ENCODE results near the gene DDX51. TPM values are rescaled to one million over a fixed set of nuclear protein-coding genes. Genes with fewer than 3 reads are reported as not detected.

DDX51 gene
- total RNA-seq, 3 donors from 2014 or later (not counting 1 experiment from before 2014, with no cell fraction given), result 39.5 to 55.9 (median 54.2) TPM

DNA sequence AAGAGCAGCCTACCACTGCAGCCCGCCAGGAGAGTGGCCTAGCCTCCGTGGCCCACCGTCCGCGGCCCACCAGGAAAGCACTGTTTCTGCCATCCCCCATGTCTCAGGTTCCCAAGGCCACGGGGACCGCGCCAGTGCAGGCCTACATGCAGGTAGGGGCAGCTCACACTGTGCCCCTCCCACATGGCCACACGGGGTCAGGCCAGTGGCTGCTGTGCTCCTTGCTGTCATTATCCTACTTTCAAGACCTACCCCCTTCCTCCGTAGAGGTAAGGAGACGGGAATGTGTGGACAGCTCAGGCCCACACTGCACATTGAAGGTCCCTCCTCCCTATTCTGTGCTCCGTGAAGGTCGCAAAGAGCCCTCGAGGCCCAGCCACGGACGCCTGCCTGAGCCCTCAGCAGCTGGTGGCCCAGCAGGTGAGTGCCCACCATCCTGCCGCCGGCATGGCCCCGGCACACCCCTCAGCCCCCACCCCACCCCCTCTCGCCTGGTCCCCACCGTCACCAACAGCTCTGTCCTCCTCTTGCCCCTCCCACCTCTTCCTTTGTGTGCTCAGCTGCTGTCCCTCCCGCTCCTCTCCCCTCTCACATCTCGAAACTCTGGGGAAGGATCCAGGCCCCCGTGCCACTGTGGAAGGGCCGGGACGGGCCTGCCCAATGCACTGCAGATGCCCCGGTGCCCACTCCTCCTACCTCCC lies 10.0 kb downstream of the DDX51 start:
- H3K36me3 ChIP-seq (ENCODE audit: control insufficient read depth, insufficient read depth, low read length), result peaks cover 4% of the 10 kb centered on the region
- no peak overlapping the region for H3K4me3 ChIP-seq (ENCODE audit: low read length)
- TF ChIP-seq, protein P1, sequence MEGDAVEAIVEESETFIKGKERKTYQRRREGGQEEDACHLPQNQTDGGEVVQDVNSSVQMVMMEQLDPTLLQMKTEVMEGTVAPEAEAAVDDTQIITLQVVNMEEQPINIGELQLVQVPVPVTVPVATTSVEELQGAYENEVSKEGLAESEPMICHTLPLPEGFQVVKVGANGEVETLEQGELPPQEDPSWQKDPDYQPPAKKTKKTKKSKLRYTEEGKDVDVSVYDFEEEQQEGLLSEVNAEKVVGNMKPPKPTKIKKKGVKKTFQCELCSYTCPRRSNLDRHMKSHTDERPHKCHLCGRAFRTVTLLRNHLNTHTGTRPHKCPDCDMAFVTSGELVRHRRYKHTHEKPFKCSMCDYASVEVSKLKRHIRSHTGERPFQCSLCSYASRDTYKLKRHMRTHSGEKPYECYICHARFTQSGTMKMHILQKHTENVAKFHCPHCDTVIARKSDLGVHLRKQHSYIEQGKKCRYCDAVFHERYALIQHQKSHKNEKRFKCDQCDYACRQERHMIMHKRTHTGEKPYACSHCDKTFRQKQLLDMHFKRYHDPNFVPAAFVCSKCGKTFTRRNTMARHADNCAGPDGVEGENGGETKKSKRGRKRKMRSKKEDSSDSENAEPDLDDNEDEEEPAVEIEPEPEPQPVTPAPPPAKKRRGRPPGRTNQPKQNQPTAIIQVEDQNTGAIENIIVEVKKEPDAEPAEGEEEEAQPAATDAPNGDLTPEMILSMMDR (IDR thresholded peaks at IDR 0.05), result no peak
- no peaks in the 10 kb centered on the region for H3K9me3 ChIP-seq (ENCODE audit: control insufficient read depth, insufficient read depth, low read length)
- 91% methylated on average over 27 of the region's 27 CpGs for WGBS (ENCODE audit: insufficient coverage)
- Mint-ChIP-seq H3K4me3 (no peak overlapping the region), H3K4me1 (peaks cover 0 to 2% of the 10 kb centered on the region in 2 donors), H3K9me3 (no peaks in the 10 kb centered on the region), H3K27ac (no peak overlapping the region), H3K27me3 (ENCODE audit: low read depth in 2 of 2) (no peaks in the 10 kb centered on the region), H3K36me3 (no peaks in the 10 kb centered on the region)
- no peaks in the 10 kb centered on the region for H3K27me3 ChIP-seq (ENCODE audit: control insufficient read depth, insufficient read depth, low read length)
- ATAC-seq (no peak), DNase-seq (no peak)
- intact Hi-C loops (cut with micrococcal nuclease), result no loop called here
- H3K27ac ChIP-seq (ENCODE audit: low read length), result no peak overlapping the region
- no peaks in the 10 kb centered on the region for H3K4me1 ChIP-seq (ENCODE audit: control insufficient read depth, insufficient read depth, low read length)

GRCh38 chr12:132132609-132133430 lies 11.3 kb downstream of the DDX51 start:
- H3K36me3 ChIP-seq (ENCODE audit: control insufficient read depth, insufficient read depth, low read length), result peaks cover 4% of the 10 kb centered on the region
- Mint-ChIP-seq H3K27ac (no peak overlapping the region), H3K27me3 (ENCODE audit: low read depth in 2 of 2) (no peaks in the 10 kb centered on the region), H3K9me3 (no peaks in the 10 kb centered on the region), H3K4me3 (no peak overlapping the region), H3K36me3 (peaks cover 5% of the 10 kb centered on the region), H3K4me1 (peaks cover 0 to 5% of the 10 kb centered on the region in 2 donors)
- intact Hi-C loops (cut with micrococcal nuclease), result no loop called here
- H3K27ac ChIP-seq (ENCODE audit: low read length), result no peak overlapping the region
- H3K4me3 ChIP-seq (ENCODE audit: low read length), result no peak overlapping the region
- DNase-seq, result no peak
- no peaks in the 10 kb centered on the region for H3K4me1 ChIP-seq (ENCODE audit: control insufficient read depth, insufficient read depth, low read length)
- TF ChIP-seq, protein P1 (IDR thresholded peaks at IDR 0.05), result no peak
- no peak for ATAC-seq
- 93% methylated on average over 39 of the region's 39 CpGs for WGBS (ENCODE audit: insufficient coverage)
- peaks cover 2% of the 10 kb centered on the region for H3K9me3 ChIP-seq (ENCODE audit: control insufficient read depth, insufficient read depth, low read length)
- no peaks in the 10 kb centered on the region for H3K27me3 ChIP-seq (ENCODE audit: control insufficient read depth, insufficient read depth, low read length)

DNA sequence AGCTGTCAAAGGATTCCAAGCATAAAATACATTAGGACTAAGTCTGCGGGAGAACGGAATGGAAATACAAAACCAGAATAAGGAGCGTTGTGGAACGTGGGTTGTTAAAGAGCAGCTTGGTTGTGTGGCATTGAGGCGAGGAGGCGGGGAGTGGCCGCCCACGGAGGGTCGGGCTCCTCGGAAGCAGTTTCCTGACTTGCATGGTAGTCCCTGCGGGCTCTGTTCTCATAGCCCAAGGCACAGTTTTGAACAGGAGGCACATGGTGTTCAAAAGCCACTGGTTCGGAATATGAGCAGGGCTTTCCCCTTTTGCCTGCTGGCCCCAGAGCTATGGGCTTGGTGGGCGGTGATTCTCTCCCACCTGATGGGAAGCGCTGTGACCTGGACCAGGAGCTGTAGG lies 12.2 kb downstream of the DDX51 start:
- DNase-seq (no peak), ATAC-seq (no peak)
- Mint-ChIP-seq H3K27ac (no peak overlapping the region), H3K27me3 (ENCODE audit: low read depth in 2 of 2) (no peaks in the 10 kb centered on the region), H3K9me3 (no peaks in the 10 kb centered on the region), H3K36me3 (peaks cover 11% of the 10 kb centered on the region), H3K4me3 (no peak overlapping the region), H3K4me1 (peaks cover 0 to 5% of the 10 kb centered on the region in 2 donors)
- no peaks in the 10 kb centered on the region for H3K4me1 ChIP-seq (ENCODE audit: control insufficient read depth, insufficient read depth, low read length)
- no peaks in the 10 kb centered on the region for H3K27me3 ChIP-seq (ENCODE audit: control insufficient read depth, insufficient read depth, low read length)
- H3K9me3 ChIP-seq (ENCODE audit: control insufficient read depth, insufficient read depth, low read length), result peaks cover 4% of the 10 kb centered on the region
- intact Hi-C loops (cut with micrococcal nuclease), result no loop called here
- 94% methylated on average over 14 of the region's 14 CpGs for WGBS (ENCODE audit: insufficient coverage)
- TF ChIP-seq, protein P1 (IDR thresholded peaks at IDR 0.05), result no peak
- H3K36me3 ChIP-seq (ENCODE audit: control insufficient read depth, insufficient read depth, low read length), result peaks cover 10% of the 10 kb centered on the region
- H3K4me3 ChIP-seq (ENCODE audit: low read length), result no peak overlapping the region
- no peak overlapping the region for H3K27ac ChIP-seq (ENCODE audit: low read length)
